CD4-positive, alpha-beta memory T cell (primary cell): ENCODE results near the gene HSD11B1L. TPM values are rescaled to one million over a fixed set of nuclear protein-coding genes. Genes with fewer than 3 reads are reported as not detected.
A peak's percentile ranks its signal among the peaks of the same experiment; 100 is the strongest.

ENCODE experiments used
- CTCF ChIA-PET: fragments of 350-600 bp; sonication (Branson Sonifier 250); formaldehyde crosslinking; loops from one replicate; lab custom pipeline; 2021; ENCODE audit warnings: inconsistent platforms; ENCODE audit not compliant: partially characterized antibody; lab: Charles Lee
- POLR2A ChIA-PET: fragments of 350-600 bp; sonication (Branson Sonifier 250); formaldehyde crosslinking; loops from one replicate; lab custom pipeline; 2021; ENCODE audit not compliant: partially characterized antibody; lab: Charles Lee
- DNase-seq, 5 donors: peaks; one replicate each; pipeline versions ENCODE4 v3.0.0 to v3.0.0-alpha.2; 2020 to 2022; ENCODE audit warnings: mixed read lengths in 1 of 5
- H3K27ac ChIP-seq: one replicate; pipeline ENCODE4 v1.7.0; 2013; ENCODE audit warnings: low read depth, low read length
- H3K27me3 ChIP-seq: 2 replicates; pipeline ENCODE4 v1.7.0; 2013; ENCODE audit warnings: mild to moderate bottlenecking, low read length, moderate library complexity; ENCODE audit not compliant: insufficient read depth
- H3K36me3 ChIP-seq: 2 replicates; pipeline ENCODE4 v1.7.0; 2013; ENCODE audit warnings: mild to moderate bottlenecking, low read length, moderate library complexity; ENCODE audit not compliant: insufficient read depth
- H3K4me1 ChIP-seq: 2 replicates; pipeline ENCODE4 v1.7.0; 2013; ENCODE audit warnings: mild to moderate bottlenecking, low read length, moderate library complexity; ENCODE audit not compliant: insufficient read depth
- H3K4me3 ChIP-seq, 2 donors: one replicate each; pipeline ENCODE4 v1.7.0; 2013; ENCODE audit warnings: low read length in 2 of 2, mild to moderate bottlenecking in 1 of 2
- H3K9me3 ChIP-seq, 2 donors: one replicate each; pipeline ENCODE4 v1.7.0; 2013; ENCODE audit warnings: low read length in 2 of 2, control low read depth in 1 of 2; ENCODE audit not compliant: control insufficient read depth in 1 of 2
- H3K27ac Mint-ChIP-seq, 7 donors: one replicate each; pipeline ENCODE4 v1.8.0; 2020 to 2021; ENCODE audit warnings: mixed read lengths in 7 of 7, mild to moderate bottlenecking in 6 of 7, inconsistent platforms in 3 of 7, moderate library complexity in 3 of 7
- H3K27me3 Mint-ChIP-seq, 2 donors: one replicate each; pipeline ENCODE4 v1.8.0; 2020 to 2021; ENCODE audit warnings: mixed read lengths in 2 of 2
- H3K36me3 Mint-ChIP-seq, 2 donors: one replicate each; pipeline ENCODE4 v1.8.0; 2020 to 2021; ENCODE audit warnings: mixed read lengths in 2 of 2, inconsistent platforms in 1 of 2, mild to moderate bottlenecking in 1 of 2
- H3K4me1 Mint-ChIP-seq, 4 donors: one replicate each; pipeline ENCODE4 v1.8.0; 2020 to 2021; ENCODE audit warnings: mixed read lengths in 4 of 4, mild to moderate bottlenecking in 1 of 4
- H3K4me3 Mint-ChIP-seq, 8 donors: one replicate each; pipeline ENCODE4 v1.8.0; 2020 to 2021; ENCODE audit warnings: mixed read lengths in 8 of 8, mild to moderate bottlenecking in 7 of 8, moderate library complexity in 6 of 8, inconsistent platforms in 3 of 8
- H3K9me3 Mint-ChIP-seq, 8 donors: one replicate each; pipeline ENCODE4 v1.8.0; 2020 to 2021; ENCODE audit warnings: mixed read lengths in 8 of 8, mild to moderate bottlenecking in 5 of 8, inconsistent platforms in 3 of 8, moderate library complexity in 1 of 8
- intact Hi-C: fragments of 100-400 bp; cut with micrococcal nuclease; formaldehyde crosslinking; loops from one replicate; pipeline ENCODE4 v1.15.1; 2023
- polyA plus RNA-seq, 2 donors: library from polyadenylated mRNA; unstranded; fragments of 300-500 nt; fragmentation: Illumina TruSeq; gene quantifications; one replicate each; pipeline ENCODE4 v1.2.3, GENCODE V29; 2021
- total RNA-seq, 2 experiments: library from RNA; stranded (reverse); gene quantifications; one replicate each; pipeline ENCODE4 v1.2.3, GENCODE V29; 2021

Gene HSD11B1L
- total and polyA plus RNA-seq, 4 experiments from 2014 or later: 2.9 to 4.8 (median 3.9) TPM

DNA sequence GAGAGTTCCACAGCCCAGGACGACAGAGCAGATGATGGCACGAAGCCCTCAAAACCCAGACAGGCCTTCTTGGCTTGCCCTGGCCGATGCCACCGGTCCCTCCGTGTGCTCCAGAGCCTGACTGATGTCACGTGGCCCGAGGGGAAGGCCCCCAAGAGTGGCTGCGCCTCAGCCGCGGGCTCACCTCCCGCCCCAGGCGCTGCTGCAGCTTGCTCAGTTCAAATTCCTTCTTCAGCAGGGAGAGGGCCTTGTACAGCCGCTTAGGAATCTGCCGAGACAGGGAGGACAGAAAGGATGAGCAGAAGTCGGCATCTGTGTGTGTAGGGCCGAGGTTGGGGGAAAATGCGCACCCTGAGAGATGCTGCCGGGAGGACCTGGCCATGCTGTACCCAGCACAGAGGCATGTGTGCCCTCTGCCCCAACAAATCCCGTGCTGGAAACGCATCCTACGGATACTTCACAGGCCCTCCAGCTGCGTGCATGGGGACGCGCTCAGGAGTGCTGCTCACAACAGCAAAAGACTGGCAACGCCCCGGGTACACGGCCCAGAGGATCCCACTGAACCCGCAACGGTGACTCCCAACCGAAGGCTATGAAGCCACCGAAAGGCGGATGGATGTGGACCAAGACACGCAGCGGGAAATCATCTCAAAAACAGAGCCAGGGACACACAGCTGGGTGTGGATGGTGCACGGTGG is 26.2 kb downstream of the HSD11B1L start:
- POLR2A ChIA-PET: no interaction called here
- H3K36me3 ChIP-seq: peaks cover 46% of the 10 kb centered on the region
- H3K27ac Mint-ChIP-seq: peak overlapping the region in 2 of 7 donors; percentile 41 to 52

DNA sequence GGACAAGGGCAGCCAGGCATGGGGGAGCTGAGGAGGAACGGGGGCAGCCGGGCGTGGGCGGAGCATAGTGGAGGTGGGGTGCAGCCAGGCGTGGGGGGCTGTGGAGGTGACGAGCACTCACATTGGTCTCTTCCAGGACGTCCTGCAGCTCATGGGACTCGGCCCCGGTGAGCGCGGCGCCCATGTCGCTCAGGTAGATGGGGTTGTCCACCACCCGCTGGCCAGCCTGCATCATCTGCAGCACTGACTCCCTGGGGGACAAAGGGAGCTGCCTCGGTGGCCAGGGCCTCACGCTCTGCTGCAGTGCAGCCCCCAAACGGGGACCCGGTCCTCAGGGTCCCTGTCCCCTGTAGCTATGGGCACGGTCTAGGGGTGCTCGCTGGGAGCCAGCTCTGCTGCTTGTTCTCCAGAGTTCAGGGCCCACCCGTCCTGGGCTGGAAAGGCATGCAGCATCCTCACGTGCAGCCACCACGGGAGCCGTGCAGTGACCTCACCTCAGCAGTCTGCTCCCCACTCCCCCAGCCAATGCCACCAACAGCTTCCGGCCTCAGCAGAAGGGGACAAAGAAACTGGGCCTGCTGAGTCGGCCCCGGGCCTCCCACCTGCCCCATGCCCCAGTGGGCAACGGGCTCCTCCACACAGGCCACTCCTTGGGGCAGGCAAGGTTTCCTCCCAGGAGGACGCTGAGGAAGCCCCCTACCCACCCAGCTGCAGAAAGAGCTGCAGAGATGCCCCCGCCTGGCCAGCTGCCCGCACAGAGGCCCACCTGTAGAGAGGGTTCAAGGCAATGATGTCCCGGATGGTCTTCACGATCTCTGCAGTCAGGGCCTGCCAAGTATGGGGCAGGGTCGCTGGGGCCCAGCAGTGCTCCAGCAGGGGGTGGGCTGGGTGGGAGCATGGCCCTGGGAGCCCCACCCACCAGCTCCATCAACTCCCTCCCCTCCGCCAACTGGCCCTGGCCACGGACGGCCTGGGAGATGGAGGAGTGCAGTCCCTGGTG is 27.0 kb downstream of the HSD11B1L start:
- Histone ChIP-seq H3K4me1 (no peaks in the 10 kb centered on the region), H3K9me3 (no peaks in the 10 kb centered on the region), H3K4me3 (no peak overlapping the region), H3K27me3 (no peaks in the 10 kb centered on the region), H3K36me3 (peaks cover 46% of the 10 kb centered on the region), H3K27ac (no peak overlapping the region)
- no peaks in the 10 kb centered on the region for H3K27me3 Mint-ChIP-seq
- intact Hi-C loops: no loop called here
- CTCF ChIA-PET: interaction anchor here (0.7 to 1.4 kb wide), 2 partner anchors 11 to 18 kb away, joined by 3 to 6 read pairs; partner anchors contain the start of gene RPL36
- no peaks in the 10 kb centered on the region for H3K9me3 Mint-ChIP-seq
- H3K4me1 Mint-ChIP-seq: no peaks in the 10 kb centered on the region
- POLR2A ChIA-PET: interaction anchor here (0.6 to 1.0 kb wide), 3 partner anchors 9 to 19 kb away, joined by 3 to 4 read pairs (median 3); no protein-coding TSS in a partner anchor
- H3K36me3 Mint-ChIP-seq: peaks cover 13 to 45% of the 10 kb centered on the region in 2 donors
- no peak overlapping the region for H3K27ac Mint-ChIP-seq
- DNase-seq: no peak
- no peak overlapping the region for H3K4me3 Mint-ChIP-seq

More for the DNA sequence above, 26.2 kb downstream of the HSD11B1L start:
- Histone ChIP-seq H3K4me3 (no peak overlapping the region), H3K27me3 (no peaks in the 10 kb centered on the region), H3K4me1 (no peaks in the 10 kb centered on the region), H3K9me3 (no peaks in the 10 kb centered on the region), H3K27ac (no peak overlapping the region)
- H3K27me3 Mint-ChIP-seq: no peaks in the 10 kb centered on the region
- peaks cover 13 to 41% of the 10 kb centered on the region in 2 donors for H3K36me3 Mint-ChIP-seq
- DNase-seq: no peak
- no peaks in the 10 kb centered on the region for H3K9me3 Mint-ChIP-seq
- no peaks in the 10 kb centered on the region for H3K4me1 Mint-ChIP-seq
- no peak overlapping the region for H3K4me3 Mint-ChIP-seq
- intact Hi-C loops: no loop called here
- CTCF ChIA-PET: interaction anchor here (1.4 kb wide), 1 partner anchor 17 kb away, joined by 6 read pairs; the partner anchor contains the start of gene RPL36

- no peak overlapping the region for H3K4me3 Mint-ChIP-seq
- H3K4me3 ChIP-seq: no peak overlapping the region
- ChIA-PET POLR2A (interaction anchor here (1.0 kb wide), 1 partner anchor 35 kb away, joined by 3 read pairs; no protein-coding TSS in a partner anchor), CTCF (no interaction called here)
- no peak overlapping the region for H3K27ac ChIP-seq
- intact Hi-C loops: no loop called here
- H3K4me1 Mint-ChIP-seq: peaks cover 3 to 4% (median 3%) of the 10 kb centered on the region in 4 donors
- peaks cover 0 to 3% (median 0%) of the 10 kb centered on the region in 8 donors for H3K9me3 Mint-ChIP-seq
- H3K36me3 Mint-ChIP-seq: peaks cover 7 to 48% of the 10 kb centered on the region in 2 donors
- H3K9me3 ChIP-seq: no peaks in the 10 kb centered on the region
- peaks cover 40% of the 10 kb centered on the region for H3K36me3 ChIP-seq
- H3K27me3 Mint-ChIP-seq: no peaks in the 10 kb centered on the region
- H3K27me3 ChIP-seq: no peaks in the 10 kb centered on the region
- no peak for DNase-seq
- no peaks in the 10 kb centered on the region for H3K4me1 ChIP-seq
- H3K27ac Mint-ChIP-seq: no peak overlapping the region
Measured at GRCh38 chr19:5711025-5711424, 30.2 kb downstream of the HSD11B1L start.

- intact Hi-C loops: no loop called here
- Histone ChIP-seq H3K27me3 (no peaks in the 10 kb centered on the region), H3K36me3 (peaks cover 36% of the 10 kb centered on the region), H3K9me3 (no peaks in the 10 kb centered on the region), H3K27ac (no peak overlapping the region), H3K4me3 (no peak overlapping the region), H3K4me1 (no peaks in the 10 kb centered on the region)
- no peaks in the 10 kb centered on the region for H3K27me3 Mint-ChIP-seq
- H3K4me3 Mint-ChIP-seq: no peak overlapping the region
- H3K4me1 Mint-ChIP-seq: peaks cover 3 to 4% (median 4%) of the 10 kb centered on the region in 4 donors
- no peak overlapping the region for H3K27ac Mint-ChIP-seq
- CTCF ChIA-PET: interaction anchor here (1.6 kb wide), 1 partner anchor 9 kb away, joined by 4 read pairs; no protein-coding TSS in a partner anchor
- POLR2A ChIA-PET: interaction anchor here (1.0 to 1.6 kb wide), 2 partner anchors 20 to 35 kb away, joined by 3 to 4 read pairs; no protein-coding TSS in a partner anchor
- peaks cover 0 to 3% (median 0%) of the 10 kb centered on the region in 8 donors for H3K9me3 Mint-ChIP-seq
- H3K36me3 Mint-ChIP-seq: peaks cover 3 to 47% of the 10 kb centered on the region in 2 donors
- DNase-seq: no peak
Measured at GRCh38 chr19:5711713-5712161, 30.9 kb downstream of the HSD11B1L start.

- H3K27ac Mint-ChIP-seq: no peak overlapping the region
- POLR2A ChIA-PET: interaction anchor here (0.6 to 1.6 kb wide), 2 partner anchors 22 to 23 kb away, joined by 3 to 4 read pairs; no protein-coding TSS in a partner anchor
- Histone ChIP-seq H3K36me3 (peaks cover 28% of the 10 kb centered on the region), H3K9me3 (no peaks in the 10 kb centered on the region), H3K4me1 (peaks cover 10% of the 10 kb centered on the region), H3K4me3 (no peak overlapping the region), H3K27me3 (no peaks in the 10 kb centered on the region), H3K27ac (no peak overlapping the region)
- peaks cover 10 to 17% (median 13%) of the 10 kb centered on the region in 4 donors for H3K4me1 Mint-ChIP-seq
- H3K4me3 Mint-ChIP-seq: no peak overlapping the region
- no peaks in the 10 kb centered on the region for H3K27me3 Mint-ChIP-seq
- CTCF ChIA-PET: interaction anchor here (1.0 kb wide), 1 partner anchor 26 kb away, joined by 3 read pairs; no protein-coding TSS in a partner anchor
- DNase-seq: no peak
- H3K9me3 Mint-ChIP-seq: peaks cover 0 to 3% (median 0%) of the 10 kb centered on the region in 8 donors
- peaks cover 0 to 41% of the 10 kb centered on the region in 2 donors for H3K36me3 Mint-ChIP-seq
- intact Hi-C loops: no loop called here
Measured at GRCh38 chr19:5713228-5713627, 32.4 kb downstream of the HSD11B1L start.

- no peaks in the 10 kb centered on the region for H3K9me3 ChIP-seq
- H3K4me1 ChIP-seq: peaks cover 23% of the 10 kb centered on the region
- peaks cover 28% of the 10 kb centered on the region for H3K36me3 ChIP-seq
- POLR2A ChIA-PET: interaction anchor here (0.7 to 0.9 kb wide), 2 partner anchors 23 to 275 kb away, joined by 3 read pairs; no protein-coding TSS in a partner anchor
- CTCF ChIA-PET: interaction anchor here (1.5 kb wide), 1 partner anchor 25 kb away, joined by 6 read pairs; the partner anchor contains the start of gene RPL36
- no peaks in the 10 kb centered on the region for H3K27me3 ChIP-seq
- H3K4me1 Mint-ChIP-seq: peaks cover 19 to 30% (median 24%) of the 10 kb centered on the region in 4 donors
- no peak overlapping the region for H3K27ac ChIP-seq
- intact Hi-C loops: no loop called here
- H3K9me3 Mint-ChIP-seq: peaks cover 0 to 5% (median 0%) of the 10 kb centered on the region in 8 donors
- no peaks in the 10 kb centered on the region for H3K27me3 Mint-ChIP-seq
- no peak for DNase-seq
- no peak overlapping the region for H3K4me3 Mint-ChIP-seq
- H3K36me3 Mint-ChIP-seq: peaks cover 0 to 50% of the 10 kb centered on the region in 2 donors
- H3K27ac Mint-ChIP-seq: no peak overlapping the region
- no peak overlapping the region for H3K4me3 ChIP-seq
Measured at GRCh38 chr19:5714816-5715215, 34.0 kb downstream of the HSD11B1L start.
